ENCODE data around the gene ANHX.

The ANHX gene

GRCh38 chr12:133201888-133202287 lies 33.8 kb downstream of the ANHX start:
- no peak overlapping the region for H3K27ac ChIP-seq
- DNase-seq = no peak
- H3K27me3 ChIP-seq (replicated peaks) = no peaks in the 10 kb centered on the region
- H3K36me3 ChIP-seq (replicated peaks) = peaks cover 29% of the 10 kb centered on the region
- no peak for TF ChIP-seq CTCF (IDR thresholded peaks at IDR 0.05; ENCODE audit: low read depth, low read length, missing control alignments)
- in situ Hi-C loops (cut with HindIII; ENCODE audit: low pct_ligation_motif_present, low sequenced_read_pairs) = no loop called here
- no peak overlapping the region for H3K4me3 ChIP-seq (ENCODE audit: low read depth, low read length)

GRCh38 chr12:133192847-133193246 lies 42.8 kb downstream of the ANHX start:
- no peak for TF ChIP-seq CTCF (IDR thresholded peaks at IDR 0.05; ENCODE audit: low read depth, low read length, missing control alignments)
- no peak overlapping the region for H3K27ac ChIP-seq
- in situ Hi-C loops (cut with HindIII; ENCODE audit: low pct_ligation_motif_present, low sequenced_read_pairs) = no loop called here
- H3K36me3 ChIP-seq (replicated peaks) = peaks cover 78% of the 10 kb centered on the region
- no peak for DNase-seq
- no peaks in the 10 kb centered on the region for H3K27me3 ChIP-seq (replicated peaks)
- H3K4me3 ChIP-seq (ENCODE audit: low read depth, low read length) = no peak overlapping the region

GRCh38 chr12:133190176-133190575 lies 45.5 kb downstream of the ANHX start:
- Histone ChIP-seq H3K27ac (no peak overlapping the region), H3K4me3 (ENCODE audit: low read depth, low read length) (no peak overlapping the region), H3K36me3 (replicated peaks) (peaks cover 84% of the 10 kb centered on the region), H3K27me3 (replicated peaks) (no peaks in the 10 kb centered on the region)
- in situ Hi-C loops (cut with HindIII; ENCODE audit: low pct_ligation_motif_present, low sequenced_read_pairs) = no loop called here
- no peak for DNase-seq
- TF ChIP-seq CTCF (IDR thresholded peaks at IDR 0.05; ENCODE audit: low read depth, low read length, missing control alignments) = no peak

GRCh38 chr12:133181238-133181959 lies 54.3 kb downstream of the ANHX start, which contains the start of gene ZNF268:
ZNF268 (plus strand) TSS chr12:133181495; CDS start chr12:133181998, 503 bp downstream.
- H3K27me3 ChIP-seq (replicated peaks) = no peaks in the 10 kb centered on the region
- TF ChIP-seq CTCF (IDR thresholded peaks at IDR 0.05; ENCODE audit: low read depth, low read length, missing control alignments) = peak; percentile 90
- H3K27ac ChIP-seq = peak within 1 kb of the TSS; percentile 66
- peak within 1 kb of the TSS; percentile 97 for H3K4me3 ChIP-seq (ENCODE audit: low read depth, low read length)
- H3K36me3 ChIP-seq (replicated peaks) = peaks cover 11% of the 10 kb centered on the region
- in situ Hi-C loops (cut with HindIII; ENCODE audit: low pct_ligation_motif_present, low sequenced_read_pairs) = no loop called here
- peak; percentile 90 for DNase-seq

- DNase-seq = no peak
- Histone ChIP-seq H3K27me3 (replicated peaks) (no peaks in the 10 kb centered on the region), H3K36me3 (replicated peaks) (peaks cover 6% of the 10 kb centered on the region), H3K4me3 (ENCODE audit: low read depth, low read length) (no peak overlapping the region), H3K27ac (no peak overlapping the region)
- TF ChIP-seq CTCF (IDR thresholded peaks at IDR 0.05; ENCODE audit: low read depth, low read length, missing control alignments) = no peak
- in situ Hi-C loops (cut with HindIII; ENCODE audit: low pct_ligation_motif_present, low sequenced_read_pairs) = no loop called here
Measured at GRCh38 chr12:133180669-133181068, 55.0 kb downstream of the ANHX start.

GRCh38 chr12:133174901-133175300 lies 60.8 kb downstream of the ANHX start:
- no peak overlapping the region for H3K4me3 ChIP-seq (ENCODE audit: low read depth, low read length)
- no peak for DNase-seq
- H3K36me3 ChIP-seq (replicated peaks) = no peaks in the 10 kb centered on the region
- H3K27me3 ChIP-seq (replicated peaks) = no peaks in the 10 kb centered on the region
- in situ Hi-C loops (cut with HindIII; ENCODE audit: low pct_ligation_motif_present, low sequenced_read_pairs) = no loop called here
- TF ChIP-seq CTCF (IDR thresholded peaks at IDR 0.05; ENCODE audit: low read depth, low read length, missing control alignments) = no peak
- H3K27ac ChIP-seq = no peak overlapping the region
